IMR-90 (cell line): ENCODE results near the gene ACP2.

ENCODE experiments used
- CEBPB ChIP-seq: IDR thresholded peaks from 2 replicates; pipeline ENCODE4 v1.6.1; 2012; ENCODE audit warnings: low read depth, low read length, improper control_type of control experiment
- MAFK ChIP-seq: IDR thresholded peaks from 2 replicates; pipeline ENCODE4 v1.6.1; 2012; ENCODE audit warnings: low read depth, low read length, improper control_type of control experiment
- MAZ ChIP-seq: IDR thresholded peaks from 2 replicates; pipeline ENCODE4 v1.6.1; 2012; ENCODE audit warnings: low read depth, mild to moderate bottlenecking, low read length, improper control_type of control experiment, moderate library complexity, borderline replicate concordance
- RAD21 ChIP-seq: IDR thresholded peaks from 2 replicates; pipeline ENCODE4 v1.6.1; 2012; ENCODE audit warnings: low read length, improper control_type of control experiment
- SMC3 ChIP-seq: fragments of 150-350 bp; IDR thresholded peaks from 2 replicates; pipeline ENCODE4 v1.6.1; 2016; ENCODE audit warnings: low read depth, mild to moderate bottlenecking, antibody characterized with exemption, low read length, moderate library complexity
- TF ChIP-seq, protein P1 (sequence below): conservative IDR thresholded peaks from 2 replicates; pipeline ENCODE4 v1.5.1; 2012; ENCODE audit warnings: mild to moderate bottlenecking, low read depth, low read length, improper control_type of control experiment

DNA sequence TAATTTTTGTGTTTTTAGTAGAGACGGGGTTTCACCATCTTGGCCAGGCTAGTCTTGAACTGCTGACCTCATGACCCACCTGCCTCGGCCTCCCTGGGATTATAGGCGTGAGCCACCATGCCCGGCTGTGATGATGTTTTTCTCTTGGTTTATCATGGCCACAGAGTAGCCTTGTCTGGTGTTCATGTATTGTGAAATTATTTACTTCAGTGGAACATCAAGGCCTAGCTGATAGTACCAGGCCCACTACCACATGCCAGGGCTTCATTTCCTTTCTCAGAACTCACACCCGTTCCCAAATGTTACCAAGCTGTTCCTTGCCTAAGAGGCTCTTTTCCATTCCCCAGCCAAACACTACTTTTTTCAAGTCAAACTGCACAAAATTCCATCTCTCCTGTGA is 40.0 kb downstream of the ACP2 start:
- TF ChIP-seq RAD21: no peak
- TF ChIP-seq, protein P1, sequence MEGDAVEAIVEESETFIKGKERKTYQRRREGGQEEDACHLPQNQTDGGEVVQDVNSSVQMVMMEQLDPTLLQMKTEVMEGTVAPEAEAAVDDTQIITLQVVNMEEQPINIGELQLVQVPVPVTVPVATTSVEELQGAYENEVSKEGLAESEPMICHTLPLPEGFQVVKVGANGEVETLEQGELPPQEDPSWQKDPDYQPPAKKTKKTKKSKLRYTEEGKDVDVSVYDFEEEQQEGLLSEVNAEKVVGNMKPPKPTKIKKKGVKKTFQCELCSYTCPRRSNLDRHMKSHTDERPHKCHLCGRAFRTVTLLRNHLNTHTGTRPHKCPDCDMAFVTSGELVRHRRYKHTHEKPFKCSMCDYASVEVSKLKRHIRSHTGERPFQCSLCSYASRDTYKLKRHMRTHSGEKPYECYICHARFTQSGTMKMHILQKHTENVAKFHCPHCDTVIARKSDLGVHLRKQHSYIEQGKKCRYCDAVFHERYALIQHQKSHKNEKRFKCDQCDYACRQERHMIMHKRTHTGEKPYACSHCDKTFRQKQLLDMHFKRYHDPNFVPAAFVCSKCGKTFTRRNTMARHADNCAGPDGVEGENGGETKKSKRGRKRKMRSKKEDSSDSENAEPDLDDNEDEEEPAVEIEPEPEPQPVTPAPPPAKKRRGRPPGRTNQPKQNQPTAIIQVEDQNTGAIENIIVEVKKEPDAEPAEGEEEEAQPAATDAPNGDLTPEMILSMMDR: no peak
- TF ChIP-seq MAFK: no peak
- TF ChIP-seq SMC3: no peak
- TF ChIP-seq MAZ: no peak
- TF ChIP-seq CEBPB: no peak
